ENCODE data around the gene TPTE. TPM values are rescaled to one million over a fixed set of nuclear protein-coding genes. Genes with fewer than 3 reads are reported as not detected.
"Not testable (repeated sequence)": the region's sequence is repeated elsewhere in the genome, so short reads cannot be mapped to it uniquely, and the experiment has no call there.

Gene TPTE
- total RNA-seq, 1 experiment from 2014 or later, result not detected

DNA sequence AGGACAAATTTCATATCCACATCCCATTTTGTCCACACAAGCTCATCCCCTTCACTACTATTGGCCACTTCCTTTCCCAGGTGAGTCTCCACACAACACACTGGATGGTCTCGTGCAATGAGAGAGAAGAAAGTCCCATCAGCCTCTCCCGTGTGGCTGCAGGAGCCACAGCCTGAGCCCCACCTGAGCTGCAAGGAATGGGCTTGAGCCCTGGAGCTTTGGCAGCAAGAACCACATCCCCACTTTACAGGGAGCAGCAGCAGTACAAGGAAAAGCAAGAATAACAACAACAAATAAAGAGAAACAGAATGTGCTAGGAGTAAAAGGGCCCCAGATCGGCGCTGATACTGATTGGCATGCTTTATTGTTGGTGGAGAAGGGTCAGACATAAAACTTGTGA lies 117.7 kb downstream of the TPTE start:
- peaks cover 47 to 48% of the 10 kb centered on the region in 2 experiments for H3K9me3 ChIP-seq (ENCODE audit: control insufficient read depth in 1 of 2, insufficient read depth in 1 of 2, low read depth in 1 of 2, low read length in 2 of 2)
- H3K36me3 ChIP-seq (ENCODE audit: control insufficient read depth in 1 of 2, insufficient read depth in 2 of 2, low read length in 2 of 2), result no peaks in the 10 kb centered on the region
- ChIA-PET POLR2A (no interaction called here), CTCF (no interaction called here), RAD21 (ENCODE audit: low non-redundant PET in 1 of 2, low total read pairs in 2 of 2, uncharacterized antibody in 2 of 2, unreplicated experiment in 2 of 2) (no interaction called here)
- no peak overlapping the region for H2AFZ ChIP-seq (ENCODE audit: low read depth, low read length, poor library complexity, severe bottlenecking)
- no peaks in the 10 kb centered on the region for H3K79me2 ChIP-seq (ENCODE audit: insufficient read depth, low read length)
- no peaks in the 10 kb centered on the region for H3K4me1 ChIP-seq (ENCODE audit: control insufficient read depth in 1 of 2, insufficient read depth in 2 of 2, low read length in 2 of 2)
- no peak overlapping the region for H3K4me2 ChIP-seq (ENCODE audit: low read length)
- H3K9ac ChIP-seq (ENCODE audit: low read length), result no peak overlapping the region
- no peak overlapping the region for H3K4me3 ChIP-seq (replicated peaks in 1 of 2; ENCODE audit: low read depth in 1 of 2, low read length in 2 of 2)
- H3K27ac ChIP-seq (ENCODE audit: low read depth, low read length), result no peak overlapping the region
- no peak for DNase-seq (ENCODE audit: low read depth, low spot score)
- H3K9me2 ChIP-seq (ENCODE audit: insufficient read depth), result no peaks in the 10 kb centered on the region
- intact Hi-C loops (cut with micrococcal nuclease), result no loop called here
- no peaks in the 10 kb centered on the region for H3K27me3 ChIP-seq (ENCODE audit: insufficient read depth, low read length)
- BruUV-seq (replicated peaks), result no TSS peak
- H4K20me1 ChIP-seq (ENCODE audit: insufficient read depth), result no peaks in the 10 kb centered on the region
- ATAC-seq, result no peak
- TF ChIP-seq RAD21 (IDR thresholded peaks at IDR 0.05; ENCODE audit: low read depth) (no peak), TCF7L2 (IDR thresholded peaks at IDR 0.05; ENCODE audit: borderline replicate concordance, extremely low read depth, insufficient read depth, insufficient read length) (no peak), SRF (IDR thresholded peaks at IDR 0.05; ENCODE audit: low read depth) (no peak), EGR1 (IDR thresholded peaks at IDR 0.05; ENCODE audit: low read depth) (no peak), FOSL1 (IDR thresholded peaks at IDR 0.05; ENCODE audit: low read depth) (no peak), SP1 (IDR thresholded peaks at IDR 0.05; ENCODE audit: low read depth) (no peak), CEBPB (IDR thresholded peaks at IDR 0.05; ENCODE audit: low read depth) (no peak), EZH2 (IDR thresholded peaks at IDR 0.05) (no peak), EZH2phosphoT487 (IDR thresholded peaks at IDR 0.05; ENCODE audit: borderline replicate concordance) (no peak)
- TF ChIP-seq, protein P1, sequence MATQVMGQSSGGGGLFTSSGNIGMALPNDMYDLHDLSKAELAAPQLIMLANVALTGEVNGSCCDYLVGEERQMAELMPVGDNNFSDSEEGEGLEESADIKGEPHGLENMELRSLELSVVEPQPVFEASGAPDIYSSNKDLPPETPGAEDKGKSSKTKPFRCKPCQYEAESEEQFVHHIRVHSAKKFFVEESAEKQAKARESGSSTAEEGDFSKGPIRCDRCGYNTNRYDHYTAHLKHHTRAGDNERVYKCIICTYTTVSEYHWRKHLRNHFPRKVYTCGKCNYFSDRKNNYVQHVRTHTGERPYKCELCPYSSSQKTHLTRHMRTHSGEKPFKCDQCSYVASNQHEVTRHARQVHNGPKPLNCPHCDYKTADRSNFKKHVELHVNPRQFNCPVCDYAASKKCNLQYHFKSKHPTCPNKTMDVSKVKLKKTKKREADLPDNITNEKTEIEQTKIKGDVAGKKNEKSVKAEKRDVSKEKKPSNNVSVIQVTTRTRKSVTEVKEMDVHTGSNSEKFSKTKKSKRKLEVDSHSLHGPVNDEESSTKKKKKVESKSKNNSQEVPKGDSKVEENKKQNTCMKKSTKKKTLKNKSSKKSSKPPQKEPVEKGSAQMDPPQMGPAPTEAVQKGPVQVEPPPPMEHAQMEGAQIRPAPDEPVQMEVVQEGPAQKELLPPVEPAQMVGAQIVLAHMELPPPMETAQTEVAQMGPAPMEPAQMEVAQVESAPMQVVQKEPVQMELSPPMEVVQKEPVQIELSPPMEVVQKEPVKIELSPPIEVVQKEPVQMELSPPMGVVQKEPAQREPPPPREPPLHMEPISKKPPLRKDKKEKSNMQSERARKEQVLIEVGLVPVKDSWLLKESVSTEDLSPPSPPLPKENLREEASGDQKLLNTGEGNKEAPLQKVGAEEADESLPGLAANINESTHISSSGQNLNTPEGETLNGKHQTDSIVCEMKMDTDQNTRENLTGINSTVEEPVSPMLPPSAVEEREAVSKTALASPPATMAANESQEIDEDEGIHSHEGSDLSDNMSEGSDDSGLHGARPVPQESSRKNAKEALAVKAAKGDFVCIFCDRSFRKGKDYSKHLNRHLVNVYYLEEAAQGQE (IDR thresholded peaks at IDR 0.05; ENCODE audit: low read depth), result no peak
- TF ChIP-seq, protein P2, sequence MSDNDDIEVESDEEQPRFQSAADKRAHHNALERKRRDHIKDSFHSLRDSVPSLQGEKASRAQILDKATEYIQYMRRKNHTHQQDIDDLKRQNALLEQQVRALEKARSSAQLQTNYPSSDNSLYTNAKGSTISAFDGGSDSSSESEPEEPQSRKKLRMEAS (IDR thresholded peaks at IDR 0.05), result no peak

DNA sequence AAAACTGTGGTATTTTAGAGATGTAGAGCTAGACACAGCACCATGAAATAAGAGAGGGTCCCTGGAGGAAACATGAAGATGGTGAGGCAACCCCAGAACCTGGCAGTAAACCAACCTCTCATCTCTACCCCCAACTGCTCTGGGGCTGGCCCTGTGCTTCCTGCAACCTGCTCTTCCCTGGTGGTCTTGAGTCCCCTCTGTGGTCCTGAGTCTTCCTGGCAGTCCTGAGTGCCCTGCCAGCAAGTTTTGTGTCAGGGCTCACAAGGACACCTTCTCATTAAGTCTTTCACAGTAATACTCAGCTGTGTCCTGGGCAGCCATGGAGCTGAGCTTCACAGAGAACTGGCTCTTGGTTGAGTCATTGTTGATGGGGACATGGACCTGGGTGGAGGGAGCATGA lies 118.4 kb downstream of the TPTE start:
- CTCF ChIA-PET, result not testable (repeated sequence)

More for the DNA sequence above, 118.4 kb downstream of the TPTE start:
- H4K20me1 ChIP-seq (ENCODE audit: insufficient read depth); H3K4me1 ChIP-seq (ENCODE audit: control insufficient read depth in 1 of 2, insufficient read depth in 2 of 2, low read length in 2 of 2); DNase-seq (ENCODE audit: low read depth, low spot score); H3K9me2 ChIP-seq (ENCODE audit: insufficient read depth); BruUV-seq (replicated peaks); H2AFZ ChIP-seq (ENCODE audit: low read depth, low read length, poor library complexity, severe bottlenecking); H3K79me2 ChIP-seq (ENCODE audit: insufficient read depth, low read length); POLR2A ChIA-PET; H3K4me3 ChIP-seq (replicated peaks in 1 of 2; ENCODE audit: low read depth in 1 of 2, low read length in 2 of 2); H3K9ac ChIP-seq (ENCODE audit: low read length); RAD21 ChIA-PET (ENCODE audit: low non-redundant PET in 1 of 2, low total read pairs in 2 of 2, uncharacterized antibody in 2 of 2, unreplicated experiment in 2 of 2); H3K27ac ChIP-seq (ENCODE audit: low read depth, low read length); intact Hi-C loops (cut with micrococcal nuclease); H3K4me2 ChIP-seq (ENCODE audit: low read length); H3K36me3 ChIP-seq (ENCODE audit: control insufficient read depth in 1 of 2, insufficient read depth in 2 of 2, low read length in 2 of 2); ATAC-seq; H3K27me3 ChIP-seq (ENCODE audit: insufficient read depth, low read length): not testable (repeated sequence)
- peaks cover 48% of the 10 kb centered on the region in 2 experiments for H3K9me3 ChIP-seq (ENCODE audit: control insufficient read depth in 1 of 2, insufficient read depth in 1 of 2, low read depth in 1 of 2, low read length in 2 of 2)
